ENCODE measurements around the gene THAP3. TPM values are rescaled to one million over a fixed set of nuclear protein-coding genes. Genes with fewer than 3 reads are reported as not detected.
"Not testable (repeated sequence)": the region's sequence is repeated elsewhere in the genome, so short reads cannot be mapped to it uniquely, and the experiment has no call there.

The THAP3 gene
- total RNA-seq, 3 donors from 2014 or later: 20.3 to 28.2 (median 28.1) TPM

DNA sequence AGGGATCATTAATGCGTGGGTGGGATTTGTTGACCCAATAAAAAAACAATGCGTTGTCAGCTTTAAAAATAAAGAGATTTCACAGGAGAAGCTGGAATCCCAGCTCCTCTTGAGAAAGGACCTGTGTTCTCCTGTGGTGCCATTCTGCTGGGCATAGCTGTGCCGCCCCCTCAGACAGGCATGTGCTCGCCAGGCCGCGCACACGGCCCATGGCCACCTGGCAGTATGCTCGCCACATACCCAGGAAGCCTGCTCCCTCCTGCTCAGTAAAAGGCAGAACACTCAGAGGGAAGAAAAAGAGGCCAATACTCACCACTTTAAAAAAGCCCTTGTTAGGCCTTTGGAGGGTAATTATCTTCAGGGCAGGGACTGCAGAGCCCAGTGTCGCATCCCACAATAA lies 13.1 kb downstream of the THAP3 start:
- H3K27me3 ChIP-seq: no peaks in the 10 kb centered on the region
- no peak for DNase-seq (ENCODE audit: low spot score in 2 of 2)
- H3K4me3 ChIP-seq: no peak overlapping the region
- no peaks in the 10 kb centered on the region for H3K9me3 ChIP-seq
- peaks cover 2% of the 10 kb centered on the region for H3K36me3 ChIP-seq
- no peaks in the 10 kb centered on the region for H3K4me1 ChIP-seq
- peak overlapping the region in 1 of 2 donors; percentile 26 for H3K27ac ChIP-seq
- intact Hi-C loops (cut with DNase I; ENCODE audit: low total_unique reads): no loop called here
- no peak for TF ChIP-seq POLR2AphosphoS5 (IDR thresholded peaks at IDR 0.05)
- no peak for TF ChIP-seq POLR2A (IDR thresholded peaks at IDR 0.05)
- no peak for TF ChIP-seq CTCF (IDR thresholded peaks at IDR 0.05)

DNA sequence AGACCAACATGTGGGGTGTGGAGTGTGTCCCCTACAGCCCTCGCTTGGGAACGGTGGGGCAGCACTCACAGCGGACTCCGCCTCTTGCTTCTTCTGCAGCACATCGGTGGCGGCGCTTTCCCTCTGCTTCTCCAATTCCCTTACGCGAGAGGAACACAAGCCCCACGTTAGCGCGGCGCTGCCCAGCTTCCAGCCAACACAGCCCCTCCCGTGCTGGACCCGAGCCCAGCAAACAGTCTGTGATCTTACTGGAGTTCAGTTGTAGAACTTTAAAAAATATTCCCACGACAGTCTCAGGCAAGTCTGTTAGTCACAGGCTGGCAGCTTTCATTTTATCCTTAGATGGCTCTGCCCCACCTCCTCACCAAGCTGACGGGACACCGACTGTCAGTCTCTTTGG lies 13.6 kb downstream of the THAP3 start:
- intact Hi-C loops (cut with DNase I; ENCODE audit: low total_unique reads): no loop called here
- Histone ChIP-seq H3K4me3 (peak overlapping the region in 1 of 3 donors; percentile 12), H3K27ac (peak overlapping the region; percentile 7 to 26), H3K9me3 (no peaks in the 10 kb centered on the region), H3K36me3 (peaks cover 4% of the 10 kb centered on the region), H3K27me3 (no peaks in the 10 kb centered on the region), H3K4me1 (no peaks in the 10 kb centered on the region)
- TF ChIP-seq CTCF (IDR thresholded peaks at IDR 0.05) (no peak), POLR2AphosphoS5 (IDR thresholded peaks at IDR 0.05) (no peak), POLR2A (IDR thresholded peaks at IDR 0.05) (no peak)
- DNase-seq (ENCODE audit: low spot score in 2 of 2): peak in 1 of 2 donors; percentile 59

DNA sequence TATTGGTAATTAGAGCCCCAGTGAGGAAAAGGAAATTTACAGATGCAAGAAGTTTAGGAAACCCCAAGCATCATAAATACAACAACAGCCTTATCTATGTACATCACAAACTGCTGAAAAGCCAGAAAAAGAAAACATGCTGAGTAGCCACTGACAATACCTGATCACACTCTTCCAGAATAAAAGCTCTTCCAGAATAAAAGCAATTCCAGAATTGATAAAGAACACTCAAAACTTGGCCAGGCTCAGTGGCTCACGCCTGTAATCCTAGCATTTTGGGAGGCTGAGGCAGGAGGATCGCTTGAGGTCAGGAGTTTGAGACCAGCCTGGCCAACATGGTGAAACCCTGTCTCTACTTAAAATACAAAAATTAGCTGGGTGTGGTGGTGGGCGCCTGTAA lies 16.2 kb downstream of the THAP3 start:
- DNase-seq (ENCODE audit: low spot score in 2 of 2); H3K36me3 ChIP-seq; H3K9me3 ChIP-seq; H3K27me3 ChIP-seq; H3K4me1 ChIP-seq; H3K27ac ChIP-seq; H3K4me3 ChIP-seq: not testable (repeated sequence)
- intact Hi-C loops (cut with DNase I; ENCODE audit: low total_unique reads): loop anchor here (10.0 kb wide), 1 partner anchor 146 kb away; the partner anchor contains the start of gene PLEKHG5

GRCh38 chr1:6645018-6645417 lies 20.4 kb downstream of the THAP3 start:
- H3K36me3 ChIP-seq: peaks cover 4% of the 10 kb centered on the region
- TF ChIP-seq CTCF (IDR thresholded peaks at IDR 0.05): no peak
- no peak for TF ChIP-seq POLR2AphosphoS5 (IDR thresholded peaks at IDR 0.05)
- TF ChIP-seq POLR2A (IDR thresholded peaks at IDR 0.05): no peak
- H3K27ac ChIP-seq: no peak overlapping the region
- intact Hi-C loops (cut with DNase I; ENCODE audit: low total_unique reads): loop anchor here (10.0 kb wide), 1 partner anchor 150 kb away; the partner anchor contains the start of gene PLEKHG5
- DNase-seq (ENCODE audit: low spot score in 2 of 2): no peak
- H3K27me3 ChIP-seq: no peaks in the 10 kb centered on the region
- H3K9me3 ChIP-seq: no peaks in the 10 kb centered on the region
- H3K4me1 ChIP-seq: no peaks in the 10 kb centered on the region
- no peak overlapping the region for H3K4me3 ChIP-seq

DNA sequence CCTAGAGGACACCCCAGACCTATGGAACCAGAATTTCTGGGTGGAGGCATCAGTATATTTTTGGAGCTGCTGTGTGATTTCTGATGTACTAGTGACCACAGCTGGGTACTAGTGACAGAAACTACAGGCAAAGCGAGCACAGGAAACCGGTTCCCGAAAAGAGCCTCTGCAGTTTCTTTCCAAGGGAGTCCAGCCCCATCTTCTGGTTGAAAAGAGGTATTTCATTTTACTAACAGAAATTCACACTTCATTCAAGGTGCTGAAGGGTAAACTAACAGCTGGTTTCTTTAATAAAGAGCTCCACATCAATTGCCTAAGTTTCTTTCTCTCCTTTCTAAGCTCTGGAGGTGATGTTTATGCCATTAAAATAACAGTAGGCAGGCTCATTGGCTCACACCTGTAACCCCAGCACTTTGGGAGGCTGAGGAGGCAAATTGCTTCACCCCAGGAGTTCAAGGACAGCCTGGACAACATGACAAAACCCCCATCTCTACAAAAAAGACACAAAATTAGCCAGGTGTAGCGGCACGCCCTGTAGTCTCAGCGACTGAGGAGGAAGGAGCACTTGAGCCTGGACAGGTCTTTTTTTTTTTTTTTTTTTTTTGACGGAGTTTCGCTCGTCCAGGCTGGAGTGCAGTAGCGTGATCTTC lies 22.0 kb downstream of the THAP3 start:
- no peak for DNase-seq (ENCODE audit: low spot score in 2 of 2)
- Histone ChIP-seq H3K4me1 (no peaks in the 10 kb centered on the region), H3K27ac (no peak overlapping the region), H3K27me3 (no peaks in the 10 kb centered on the region), H3K9me3 (no peaks in the 10 kb centered on the region), H3K4me3 (no peak overlapping the region), H3K36me3 (peaks cover 4% of the 10 kb centered on the region)
- intact Hi-C loops (cut with DNase I; ENCODE audit: low total_unique reads): loop anchor here (10.0 kb wide), 1 partner anchor 152 kb away; the partner anchor contains the start of gene PLEKHG5
- TF ChIP-seq POLR2AphosphoS5 (IDR thresholded peaks at IDR 0.05): no peak
- no peak for TF ChIP-seq POLR2A (IDR thresholded peaks at IDR 0.05)
- peak; percentile 53 to 68 (median 66) for TF ChIP-seq CTCF (IDR thresholded peaks at IDR 0.05)
